ENCODE measurements around the gene RAE1.
A peak's percentile ranks its signal among the peaks of the same experiment; 100 is the strongest.

RAE1 gene

GRCh38 chr20:57351042-57351783 is at the start of gene RAE1:
TSS of gene RAE1 (plus strand) at chr20:57351255. CDS start at chr20:57354039, 2,784 bp downstream.
- DNase-seq: peak; percentile 89 to 90

GRCh38 chr20:57306747-57307146 is 44.3 kb upstream of the RAE1 start:
- no peak for DNase-seq

GRCh38 chr20:57308451-57309271 is 42.4 kb upstream of the RAE1 start:
- DNase-seq: no peak

- DNase-seq: no peak
These were observed 41.4 kb upstream of the RAE1 start for GRCh38 chr20:57309544-57310115.

- DNase-seq: no peak
These were observed 40.1 kb upstream of the RAE1 start for GRCh38 chr20:57310821-57311514.

GRCh38 chr20:57312138-57312537 is 38.9 kb upstream of the RAE1 start:
- DNase-seq: no peak

GRCh38 chr20:57313230-57313629 is 37.8 kb upstream of the RAE1 start:
- no peak for DNase-seq

- DNase-seq: no peak
These were observed 37.1 kb upstream of the RAE1 start for GRCh38 chr20:57313951-57314350.

- DNase-seq: no peak
These were observed 35.7 kb upstream of the RAE1 start for GRCh38 chr20:57315083-57315975.

- no peak for DNase-seq
These were observed 35.0 kb upstream of the RAE1 start for GRCh38 chr20:57315976-57316480.

GRCh38 chr20:57316795-57317201 is 34.3 kb upstream of the RAE1 start:
- no peak for DNase-seq

GRCh38 chr20:57317316-57317788 is 33.7 kb upstream of the RAE1 start:
- no peak for DNase-seq

GRCh38 chr20:57317789-57318371 is 33.2 kb upstream of the RAE1 start:
- no peak for DNase-seq

GRCh38 chr20:57319584-57319983 is 31.5 kb upstream of the RAE1 start:
- no peak for DNase-seq

GRCh38 chr20:57320358-57320757 is 30.7 kb upstream of the RAE1 start:
- no peak for DNase-seq

- no peak for DNase-seq
These were observed 29.9 kb upstream of the RAE1 start for GRCh38 chr20:57321142-57321541.

- DNase-seq: no peak
These were observed 28.6 kb upstream of the RAE1 start for GRCh38 chr20:57322476-57322875.

GRCh38 chr20:57323034-57323433 is 28.0 kb upstream of the RAE1 start:
- no peak for DNase-seq

- no peak for DNase-seq
These were observed 25.3 kb upstream of the RAE1 start for GRCh38 chr20:57325632-57326356.

- DNase-seq: no peak
These were observed 24.2 kb upstream of the RAE1 start for GRCh38 chr20:57326667-57327455.

Measured in CD4-positive, alpha-beta T cell treated with Interleukin-1 beta for 1 hour (primary cell).